K562 (cell line): ENCODE measurements around the gene PPP1R14C. TPM values are rescaled to one million over a fixed set of nuclear protein-coding genes. Genes with fewer than 3 reads are reported as not detected.
A peak's percentile ranks its signal among the peaks of the same experiment; 100 is the strongest.

Source experiments
- BCOR ChIP-seq: fragments of 450-650 bp; IDR thresholded peaks from 2 replicates; pipeline ENCODE4 v1.6.1; 2016
- CBX8 ChIP-seq: fragments of 200-600 bp; sonication (generic); IDR thresholded peaks from 2 replicates; pipeline ENCODE4 v1.6.1; 2012; ENCODE audit warnings: borderline replicate concordance, mixed run types, low read depth, mild to moderate bottlenecking, moderate library complexity, mixed read lengths, low read length, control low read depth, inconsistent platforms; ENCODE audit not compliant: poor library complexity, severe bottlenecking; ENCODE audit errors: extremely low read depth
- DACH1 ChIP-seq: fragments of 450-650 bp; IDR thresholded peaks from 2 replicates; pipeline ENCODE4 v1.6.1; 2018; ENCODE audit not compliant: partially characterized antibody
- FUS ChIP-seq: fragments of 200-400 bp; formaldehyde crosslinking; optimal IDR thresholded peaks from 2 replicates; pipeline ENCODE3; 2017; ENCODE audit warnings: low read depth, low read length
- IRF2 ChIP-seq: sonication (generic); formaldehyde crosslinking; IDR thresholded peaks from 2 replicates; pipeline ENCODE4 v1.8.1; 2022; ENCODE audit warnings: mild to moderate bottlenecking, missing genetic modification reagents
- MYNN ChIP-seq, 2 experiments: sonication (generic); formaldehyde crosslinking in 1 of 2; IDR thresholded peaks; 2 replicates each; pipeline versions ENCODE4 v1.5.0 to v1.6.1; 2016 to 2020; ENCODE audit warnings: antibody characterized with exemption in 1 of 2, missing genetic modification reagents in 1 of 2
- OTX1 ChIP-seq: fragments of 450-650 bp; formaldehyde crosslinking; IDR thresholded peaks from 2 replicates; pipeline ENCODE4 v1.4.0; 2022; ENCODE audit warnings: mild to moderate bottlenecking
- POU5F1 ChIP-seq: fragments of 150-350 bp; IDR thresholded peaks from 2 replicates; pipeline ENCODE4 v1.6.1; 2014; ENCODE audit warnings: borderline replicate concordance, low read length, low read depth, mild to moderate bottlenecking; ENCODE audit not compliant: partially characterized antibody
- RAD21 ChIP-seq, 2 experiments: fragments of 250-450 bp in 1 of 2; fragments of 450-650 bp in 1 of 2; sonication (Bioruptor Pico) in 1 of 2; formaldehyde crosslinking in 1 of 2; IDR thresholded peaks in 1 of 2; conservative IDR thresholded peaks in 1 of 2; 2 replicates each; pipeline versions ENCODE4 v1.4.0 to v1.8.0; 2020 to 2022; ENCODE audit warnings: mild to moderate bottlenecking in 2 of 2, moderate library complexity in 1 of 2
- STAT5B ChIP-seq: fragments of 250-450 bp; sonication (Bioruptor Pico); IDR thresholded peaks from 2 replicates; pipeline ENCODE4 v1.8.0; 2021; ENCODE audit warnings: mild to moderate bottlenecking, inconsistent platforms
- TAL1 ChIP-seq: fragments of 450-650 bp; IDR thresholded peaks from 2 replicates; pipeline ENCODE4 v1.6.1; 2016; ENCODE audit warnings: mild to moderate bottlenecking
- TBP ChIP-seq: optimal IDR thresholded peaks from 2 replicates; pipeline ENCODE3; 2011; ENCODE audit warnings: low read depth, low read length, improper control_type of control experiment
- THRAP3 ChIP-seq: fragments of 450-650 bp; IDR thresholded peaks from 2 replicates; pipeline ENCODE4 v1.6.1; 2016; ENCODE audit warnings: mild to moderate bottlenecking, inconsistent platforms, borderline replicate concordance
- TOE1 ChIP-seq, 2 experiments: fragments of 450-650 bp in 1 of 2; sonication (generic) in 1 of 2; formaldehyde crosslinking in 1 of 2; IDR thresholded peaks; 2 replicates each; pipeline versions ENCODE4 v1.7.1 to v1.8.0; 2016 to 2022; ENCODE audit warnings: borderline replicate concordance in 2 of 2, mild to moderate bottlenecking in 2 of 2, antibody characterized with exemption in 1 of 2, inconsistent platforms in 1 of 2, low read depth in 1 of 2, missing genetic modification reagents in 1 of 2, moderate library complexity in 1 of 2
- ZHX1 ChIP-seq: fragments of 150-350 bp; conservative IDR thresholded peaks from 2 replicates; pipeline ENCODE4 v1.6.1; 2014; ENCODE audit warnings: low read length
- ZNF134 ChIP-seq: fragments of 250-450 bp; sonication (Bioruptor Pico); conservative IDR thresholded peaks from 2 replicates; pipeline ENCODE4 v1.4.0; 2020
- ZNF41 ChIP-seq: fragments of 250-450 bp; sonication (Bioruptor Pico); conservative IDR thresholded peaks from 2 replicates; pipeline ENCODE4 v1.4.0; 2020; ENCODE audit warnings: mild to moderate bottlenecking
- ZNF766 ChIP-seq: fragments of 200-800 bp; sonication (Bioruptor generic); conservative IDR thresholded peaks from 2 replicates; pipeline ENCODE4 v1.6.1; 2016; ENCODE audit warnings: missing genetic modification characterization, missing compliant biosample characterization
- ZSCAN29 ChIP-seq: fragments of 450-650 bp; IDR thresholded peaks from 2 replicates; pipeline ENCODE4 v1.6.1; 2017
- polyA plus RNA-seq, 8 experiments: library from polyadenylated mRNA; depleted of rRNA in 4 of 8; stranded (reverse) in 5 of 8; unstranded in 3 of 8; fragments of >200 nt; fragmentation: Nextera tagmentation in 2 of 8; fragmentation: Illumina TruSeq in 1 of 8; extraction: Ambion mirVana in 2 of 8; extraction: Trizol in 1 of 8; gene quantifications; 2 replicates each; pipeline versions ENCODE4 v1.2.1 to v1.2.3, GENCODE V29; 2011 to 2014; ENCODE audit warnings: inconsistent platforms in 1 of 8, missing spikeins in 1 of 8
- total RNA-seq, 7 experiments: library from RNA; depleted of rRNA in 6 of 7; stranded (reverse); fragments of >200 nt in 6 of 7; fragmentation: Illumina TruSeq in 2 of 7; extraction: Trizol in 2 of 7; gene quantifications; 2 replicates each; pipeline versions ENCODE4 v1.2.1 to v1.2.3, GENCODE V29; 2011 to 2021; ENCODE audit warnings: low replicate concordance in 1 of 7
- TF ChIP-seq, protein P1 (sequence below): fragments of 450-650 bp; formaldehyde crosslinking; IDR thresholded peaks from 2 replicates; pipeline ENCODE4 v1.4.0; 2020; ENCODE audit warnings: mild to moderate bottlenecking
- TF ChIP-seq, protein P2 (sequence below), 2 experiments: fragments of 450-650 bp in 1 of 2; sonication (generic) in 1 of 2; formaldehyde crosslinking; conservative IDR thresholded peaks; 2 replicates each; pipeline versions ENCODE4 v1.4.0 to v1.8.1; 2020 to 2022; ENCODE audit warnings: mild to moderate bottlenecking in 1 of 2, missing genetic modification reagents in 1 of 2
- TF ChIP-seq, protein P3 (sequence below): fragments of 450-650 bp; conservative IDR thresholded peaks from 2 replicates; pipeline ENCODE4 v1.6.1; 2016; ENCODE audit warnings: missing genetic modification characterization, low read depth, mild to moderate bottlenecking, missing compliant biosample characterization, moderate library complexity

PPP1R14C gene
- total and polyA plus RNA-seq, 9 of the 15 experiments (the other 6 are each of a cell fraction or from before 2014, with no cell fraction given) = 4.5 to 16.6 (median 11.9) TPM

- TF ChIP-seq BCOR (no peak), ZNF766 (CRISPR knock-in tag) (0 out of 2 replicates have a peak, but pooled peaks have one; percentile 46), CBX8 (no peak), POU5F1 (no peak), ZSCAN29 (no peak), TAL1 (0 out of 2 replicates have a peak, but pooled peaks have one; percentile 10), IRF2 (CRISPR knock-in tag) (no peak), TOE1 (IDR thresholded peaks at IDR 0.05; ENCODE audit: borderline replicate concordance) (no peak), TOE1 (CRISPR knock-in tag; IDR thresholded peaks at IDR 0.05; ENCODE audit: borderline replicate concordance, low read depth) (no peak), DACH1 (no peak), FUS (no peak), RAD21 (CRISPR knock-in tag; conservative IDR thresholded peaks at IDR 0.05 in 1 of 2, IDR thresholded peaks at IDR 0.05 in 1 of 2) (peak in 1 of 2 experiments; percentile 37; a peak in 2 of 4 replicates), STAT5B (CRISPR knock-in tag) (no peak), THRAP3 (no peak), TBP (peak; percentile 23), ZHX1 (no peak), MYNN (IDR thresholded peaks at IDR 0.05) (no peak), MYNN (CRISPR knock-in tag; IDR thresholded peaks at IDR 0.05) (no peak), OTX1 (CRISPR knock-in tag) (no peak), ZNF134 (CRISPR knock-in tag) (no peak), ZNF41 (CRISPR knock-in tag) (no peak)
- TF ChIP-seq, protein P1, sequence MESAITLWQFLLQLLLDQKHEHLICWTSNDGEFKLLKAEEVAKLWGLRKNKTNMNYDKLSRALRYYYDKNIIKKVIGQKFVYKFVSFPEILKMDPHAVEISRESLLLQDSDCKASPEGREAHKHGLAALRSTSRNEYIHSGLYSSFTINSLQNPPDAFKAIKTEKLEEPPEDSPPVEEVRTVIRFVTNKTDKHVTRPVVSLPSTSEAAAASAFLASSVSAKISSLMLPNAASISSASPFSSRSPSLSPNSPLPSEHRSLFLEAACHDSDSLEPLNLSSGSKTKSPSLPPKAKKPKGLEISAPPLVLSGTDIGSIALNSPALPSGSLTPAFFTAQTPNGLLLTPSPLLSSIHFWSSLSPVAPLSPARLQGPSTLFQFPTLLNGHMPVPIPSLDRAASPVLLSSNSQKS (CRISPR knock-in tag) = no peak
- TF ChIP-seq, protein P2, sequence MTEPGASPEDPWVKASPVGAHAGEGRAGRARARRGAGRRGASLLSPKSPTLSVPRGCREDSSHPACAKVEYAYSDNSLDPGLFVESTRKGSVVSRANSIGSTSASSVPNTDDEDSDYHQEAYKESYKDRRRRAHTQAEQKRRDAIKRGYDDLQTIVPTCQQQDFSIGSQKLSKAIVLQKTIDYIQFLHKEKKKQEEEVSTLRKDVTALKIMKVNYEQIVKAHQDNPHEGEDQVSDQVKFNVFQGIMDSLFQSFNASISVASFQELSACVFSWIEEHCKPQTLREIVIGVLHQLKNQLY (CRISPR knock-in tag; conservative IDR thresholded peaks at IDR 0.05) = no peak
- TF ChIP-seq, protein P3, sequence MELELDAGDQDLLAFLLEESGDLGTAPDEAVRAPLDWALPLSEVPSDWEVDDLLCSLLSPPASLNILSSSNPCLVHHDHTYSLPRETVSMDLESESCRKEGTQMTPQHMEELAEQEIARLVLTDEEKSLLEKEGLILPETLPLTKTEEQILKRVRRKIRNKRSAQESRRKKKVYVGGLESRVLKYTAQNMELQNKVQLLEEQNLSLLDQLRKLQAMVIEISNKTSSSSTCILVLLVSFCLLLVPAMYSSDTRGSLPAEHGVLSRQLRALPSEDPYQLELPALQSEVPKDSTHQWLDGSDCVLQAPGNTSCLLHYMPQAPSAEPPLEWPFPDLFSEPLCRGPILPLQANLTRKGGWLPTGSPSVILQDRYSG (tag) = no peak
Measured at GRCh38 chr6:150186129-150186898, 43.5 kb downstream of the PPP1R14C start (continued).
